CD4-positive, alpha-beta T cell treated with Interleukin-4 for 1 hour (primary cell): Measurements from ENCODE around the gene LCE1F.

Experiments
- DNase-seq, 2 donors: peaks; one replicate each; pipeline ENCODE4 v3.0.0-alpha.2; 2020 to 2022

Gene LCE1F

GRCh38 chr1:152777510-152778137 is 2.7 kb downstream of the LCE1F start:
- no peak for DNase-seq

DNA sequence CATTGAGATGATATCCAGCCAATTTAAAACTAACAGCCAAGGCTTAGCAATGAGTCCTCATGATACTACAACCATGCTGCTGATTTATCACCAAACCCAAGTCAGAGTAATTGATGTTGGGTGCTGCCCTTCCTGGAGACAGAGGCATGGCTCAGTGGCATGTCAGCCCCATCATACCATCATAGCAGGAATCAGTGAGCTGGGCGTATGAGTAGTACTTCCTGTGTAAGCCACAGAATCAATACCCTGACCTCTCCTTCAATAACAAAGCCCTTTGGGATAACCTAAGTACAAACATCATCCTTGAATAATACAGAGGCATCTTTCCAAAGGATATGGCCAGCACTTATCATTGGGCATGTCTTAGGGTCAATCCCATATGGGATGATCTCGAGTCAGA is 8.2 kb downstream of the LCE1F start:
- no peak for DNase-seq

DNA sequence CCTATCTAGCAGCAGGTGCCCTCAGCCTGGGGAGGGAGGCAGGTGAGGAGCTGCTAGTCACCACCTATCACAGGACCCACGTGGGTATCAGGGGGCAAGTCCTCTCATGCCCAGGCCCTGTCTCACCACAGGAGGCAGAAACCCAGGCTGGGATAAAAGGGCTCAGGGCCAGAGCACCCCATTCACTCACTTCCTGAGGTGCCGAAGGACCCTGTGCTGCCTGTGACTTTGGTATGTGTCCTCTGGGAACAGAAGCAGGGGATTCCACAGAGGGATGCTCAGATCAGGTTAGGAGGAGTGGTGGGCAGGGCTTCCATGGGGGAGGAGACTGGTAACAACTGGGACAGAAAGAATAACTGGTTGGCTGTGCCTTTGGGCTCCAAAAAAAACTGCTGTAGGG is 11.1 kb downstream of the LCE1F start, which contains the start of gene LCE1E:
Gene LCE1E (plus strand): TSS at position 181 of the 400 bp plus-strand sequence. CDS start 1,043 bp downstream, outside the sequence.
- no peak for DNase-seq

DNA sequence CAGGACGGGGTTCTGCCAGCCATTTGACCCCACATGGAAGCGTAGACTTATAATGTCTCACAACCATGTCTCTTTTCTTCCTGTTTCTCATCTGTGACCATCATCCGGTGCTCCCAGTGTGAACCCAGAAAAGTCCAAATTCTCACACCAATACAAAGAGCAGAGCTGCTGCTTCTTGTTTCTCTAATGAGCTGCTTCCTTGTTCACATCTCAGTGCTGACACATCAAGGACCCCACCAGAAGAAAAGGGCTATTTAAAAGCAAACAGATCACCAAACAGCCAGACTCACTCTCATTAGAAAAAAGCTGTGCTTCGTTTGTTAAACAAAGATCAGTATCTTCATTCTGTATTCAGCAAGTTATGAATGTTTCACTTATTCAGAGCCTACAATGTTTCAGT is 20.7 kb downstream of the LCE1F start:
- no peak for DNase-seq

- DNase-seq: no peak
Measured at GRCh38 chr1:152796421-152796820, 21.5 kb downstream of the LCE1F start, which contains the start of gene LCE1D. TSS of gene LCE1D (plus strand) at chr1:152796721. CDS start at chr1:152797795, 1,074 bp downstream.

DNA sequence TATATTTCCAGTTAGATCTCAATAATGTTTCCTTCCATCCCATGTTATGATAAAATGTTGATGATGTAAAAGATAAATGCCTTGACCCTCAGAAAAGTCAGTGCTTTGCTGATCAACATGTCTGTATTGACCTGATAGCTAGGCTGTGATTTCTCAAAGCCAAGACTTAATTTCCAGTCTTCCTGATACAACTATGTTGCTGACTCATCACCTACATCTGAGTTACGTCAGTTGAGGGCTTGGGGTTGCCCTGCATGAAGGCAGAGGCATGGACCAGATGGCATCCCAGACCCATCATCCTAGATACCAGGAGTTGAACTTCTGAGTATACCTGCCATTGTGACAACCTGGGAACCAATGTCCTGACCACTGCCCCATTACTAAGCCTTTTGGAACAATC is 26.4 kb downstream of the LCE1F start:
- no peak for DNase-seq

- DNase-seq: no peak
Measured at GRCh38 chr1:152806576-152806975, 31.6 kb downstream of the LCE1F start, which contains the start of gene LCE1C. TSS of gene LCE1C (minus strand) at chr1:152806651. CDS start at chr1:152805478, 1,173 bp downstream.

DNA sequence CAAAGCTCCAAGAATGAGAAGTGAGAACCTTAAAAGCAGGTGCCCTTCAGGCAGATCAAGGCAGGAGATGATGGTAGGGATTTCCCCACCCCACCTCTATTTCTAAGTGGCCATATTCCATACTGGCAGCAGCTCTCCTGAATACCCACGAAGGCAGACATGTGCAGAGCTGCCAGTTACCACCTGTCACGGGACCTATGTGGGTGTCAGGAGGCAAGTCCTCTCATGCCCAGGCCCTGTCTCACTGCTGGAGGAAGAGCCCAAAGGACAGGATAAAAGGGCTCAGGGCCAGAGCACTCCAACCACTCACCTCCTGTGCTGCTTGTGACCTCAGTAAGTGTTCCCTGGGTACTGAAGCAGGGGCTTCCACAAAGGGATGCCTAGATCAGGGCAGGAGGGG is 36.1 kb downstream of the LCE1F start:
- DNase-seq: no peak

- no peak for DNase-seq
Measured at GRCh38 chr1:152811671-152812070, 36.7 kb downstream of the LCE1F start, which contains the start of gene LCE1B. TSS of gene LCE1B (plus strand) at chr1:152811971. CDS start at chr1:152812447, 476 bp downstream.

GRCh38 chr1:152817309-152817708 is 42.4 kb downstream of the LCE1F start:
- no peak for DNase-seq

- no peak for DNase-seq
Measured at GRCh38 chr1:152823294-152823693, 48.4 kb downstream of the LCE1F start.

- no peak for DNase-seq
Measured at GRCh38 chr1:152824964-152825363, 50.0 kb downstream of the LCE1F start.
